Suprapubic skin (tissue), 4 donors: ENCODE results near the gene DBP. TPM values are rescaled to one million over a fixed set of nuclear protein-coding genes. Genes with fewer than 3 reads are reported as not detected.
"Not testable (repeated sequence)": the region's sequence is repeated elsewhere in the genome, so short reads cannot be mapped to it uniquely, and the experiment has no call there.

ENCODE experiments used
- DNase-seq, 2 donors: peaks; one replicate each; pipeline ENCODE4 v3.0.0-alpha.2; 2019; ENCODE audit warnings: low spot score in 2 of 2
- H3K27ac ChIP-seq: fragments of 200-600 bp; sonication (generic); one replicate; pipeline ENCODE4 v1.5.1; 2019
- H3K27me3 ChIP-seq: fragments of 200-600 bp; sonication (generic); one replicate; pipeline ENCODE4 v1.5.1; 2019
- H3K36me3 ChIP-seq: fragments of 200-600 bp; sonication (generic); one replicate; pipeline ENCODE4 v1.5.1; 2019
- H3K4me1 ChIP-seq: fragments of 200-600 bp; sonication (generic); one replicate; pipeline ENCODE4 v1.5.1; 2019
- H3K4me3 ChIP-seq: fragments of 200-600 bp; sonication (generic); one replicate; pipeline ENCODE4 v1.5.1; 2019; ENCODE audit warnings: mild to moderate bottlenecking
- H3K9me3 ChIP-seq: fragments of 200-600 bp; sonication (generic); one replicate; pipeline ENCODE4 v1.5.1; 2019
- CTCF ChIP-seq, 2 donors: fragments of 200-600 bp in 1 of 2; fragments of 450-650 bp in 1 of 2; sonication (generic) in 1 of 2; IDR thresholded peaks; one replicate each; pipeline ENCODE4 v1.5.1; 2016 to 2019; ENCODE audit warnings: antibody characterized with exemption in 2 of 2, mild to moderate bottlenecking in 1 of 2, moderate library complexity in 1 of 2
- EP300 ChIP-seq: sonication (generic); formaldehyde crosslinking; IDR thresholded peaks from one replicate; pipeline ENCODE4 v1.6.1; 2017; ENCODE audit warnings: antibody characterized with exemption
- POLR2A ChIP-seq, 2 donors: fragments of 450-650 bp; IDR thresholded peaks; one replicate each; pipeline ENCODE4 v1.6.1; 2017; ENCODE audit warnings: antibody characterized with exemption in 2 of 2, mild to moderate bottlenecking in 2 of 2, moderate library complexity in 2 of 2
- POLR2AphosphoS5 ChIP-seq, 3 donors: sonication (generic); formaldehyde crosslinking; IDR thresholded peaks; one replicate each; pipeline ENCODE4 v1.6.1; 2017; ENCODE audit warnings: antibody characterized with exemption in 3 of 3
- WGBS: methylation state at CpG from one replicate; pipeline ENCODE4 v1.1.5; 2018; 5-methylcytosine and 5-hydroxymethylcytosine counted together
- total RNA-seq, 4 donors: library from RNA; depleted of rRNA; stranded (reverse); fragments of >200 nt; gene quantifications; one replicate each; pipeline ENCODE4 v1.1.0, GENCODE V29; 2016

Gene DBP
- total RNA-seq, 4 donors from 2014 or later: 11.2 to 22.3 (median 17.8) TPM

GRCh38 chr19:48680436-48681126 lies 43.4 kb upstream of the DBP start:
- no peak for DNase-seq
- Histone ChIP-seq H3K36me3 (no peaks in the 10 kb centered on the region), H3K4me1 (peaks cover 24% of the 10 kb centered on the region), H3K27me3 (no peaks in the 10 kb centered on the region), H3K9me3 (no peaks in the 10 kb centered on the region), H3K4me3 (no peak overlapping the region), H3K27ac (no peak overlapping the region)
- no peak for TF ChIP-seq EP300
- TF ChIP-seq CTCF (IDR thresholded peaks at IDR 0.05): no peak
- TF ChIP-seq POLR2A (IDR thresholded peaks at IDR 0.05): no peak
- no peak for TF ChIP-seq POLR2AphosphoS5 (IDR thresholded peaks at IDR 0.05)
- 88% methylated on average over 18 of the region's 45 CpGs for WGBS

GRCh38 chr19:48680006-48680405 lies 42.8 kb upstream of the DBP start:
- H3K36me3 ChIP-seq, H3K9me3 ChIP-seq, H3K4me3 ChIP-seq, DNase-seq, H3K27ac ChIP-seq, H3K27me3 ChIP-seq: not testable (repeated sequence)
- 94% methylated on average over 16 of the region's 19 CpGs for WGBS
- peaks cover 30% of the 10 kb centered on the region for H3K4me1 ChIP-seq

GRCh38 chr19:48678201-48678600 lies 41.0 kb upstream of the DBP start:
- H3K27ac ChIP-seq: peak overlapping the region; percentile 10
- H3K9me3 ChIP-seq: no peaks in the 10 kb centered on the region
- H3K36me3 ChIP-seq: no peaks in the 10 kb centered on the region
- no peak overlapping the region for H3K4me3 ChIP-seq
- WGBS: 57% methylated on average over 4 of the region's 4 CpGs
- DNase-seq: no peak
- H3K4me1 ChIP-seq: peaks cover 28% of the 10 kb centered on the region
- no peaks in the 10 kb centered on the region for H3K27me3 ChIP-seq
- no peak for TF ChIP-seq CTCF (IDR thresholded peaks at IDR 0.05)

- no peaks in the 10 kb centered on the region for H3K36me3 ChIP-seq
- H3K4me3 ChIP-seq: no peak overlapping the region
- TF ChIP-seq POLR2AphosphoS5 (IDR thresholded peaks at IDR 0.05): no peak
- no peak for TF ChIP-seq POLR2A (IDR thresholded peaks at IDR 0.05)
- TF ChIP-seq CTCF (IDR thresholded peaks at IDR 0.05): no peak
- TF ChIP-seq EP300: no peak
- peak overlapping the region; percentile 60 for H3K27ac ChIP-seq
- 81% methylated on average over 12 of the region's 13 CpGs for WGBS
- H3K27me3 ChIP-seq: no peaks in the 10 kb centered on the region
- H3K4me1 ChIP-seq: peaks cover 28% of the 10 kb centered on the region
- H3K9me3 ChIP-seq: no peaks in the 10 kb centered on the region
- no peak for DNase-seq
These were observed 39.7 kb upstream of the DBP start for GRCh38 chr19:48676887-48677286.

GRCh38 chr19:48676487-48676886 lies 39.3 kb upstream of the DBP start:
- Histone ChIP-seq H3K36me3 (no peaks in the 10 kb centered on the region), H3K4me1 (peaks cover 28% of the 10 kb centered on the region), H3K9me3 (no peaks in the 10 kb centered on the region), H3K27me3 (no peaks in the 10 kb centered on the region), H3K27ac (peak overlapping the region; percentile 73), H3K4me3 (no peak overlapping the region)
- 90% methylated on average over 7 of the region's 17 CpGs for WGBS
- no peak for TF ChIP-seq CTCF (IDR thresholded peaks at IDR 0.05)
- TF ChIP-seq EP300: no peak
- no peak for TF ChIP-seq POLR2A (IDR thresholded peaks at IDR 0.05)
- TF ChIP-seq POLR2AphosphoS5 (IDR thresholded peaks at IDR 0.05): no peak
- no peak for DNase-seq
